ENCODE results near the gene RAD51B.

DNA sequence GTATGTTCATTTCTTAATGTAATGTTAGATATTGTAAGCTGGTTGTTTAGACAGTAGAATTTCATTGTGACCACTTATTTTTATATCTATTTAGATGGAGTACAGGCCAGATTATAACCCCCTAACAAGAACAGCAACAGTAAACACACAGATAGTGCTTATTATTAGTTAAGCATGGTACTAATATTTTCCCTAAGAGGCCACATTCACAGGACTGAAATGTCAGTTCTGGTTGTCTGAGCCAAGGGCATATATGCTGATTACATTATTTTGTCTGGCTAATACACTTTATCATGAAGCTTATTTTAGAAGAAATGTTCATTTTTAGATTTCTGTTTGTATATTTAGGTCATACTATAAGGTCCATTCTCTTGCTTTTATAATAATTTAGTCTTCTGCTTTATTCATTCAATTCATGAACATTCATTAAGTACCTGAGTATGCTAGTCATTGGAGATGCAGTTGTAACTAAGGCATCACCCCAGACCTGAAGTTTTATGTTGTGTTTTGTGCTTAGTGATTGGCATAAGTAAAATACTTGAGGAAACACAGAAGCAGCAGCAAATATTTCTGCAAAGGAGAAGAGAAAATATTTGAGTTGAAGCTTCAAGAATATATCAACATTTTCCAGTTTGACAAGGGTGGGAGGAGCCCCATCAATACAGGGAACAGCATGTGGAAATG is 413.7 kb downstream of the RAD51B start:
- TF ChIP-seq, protein P1, sequence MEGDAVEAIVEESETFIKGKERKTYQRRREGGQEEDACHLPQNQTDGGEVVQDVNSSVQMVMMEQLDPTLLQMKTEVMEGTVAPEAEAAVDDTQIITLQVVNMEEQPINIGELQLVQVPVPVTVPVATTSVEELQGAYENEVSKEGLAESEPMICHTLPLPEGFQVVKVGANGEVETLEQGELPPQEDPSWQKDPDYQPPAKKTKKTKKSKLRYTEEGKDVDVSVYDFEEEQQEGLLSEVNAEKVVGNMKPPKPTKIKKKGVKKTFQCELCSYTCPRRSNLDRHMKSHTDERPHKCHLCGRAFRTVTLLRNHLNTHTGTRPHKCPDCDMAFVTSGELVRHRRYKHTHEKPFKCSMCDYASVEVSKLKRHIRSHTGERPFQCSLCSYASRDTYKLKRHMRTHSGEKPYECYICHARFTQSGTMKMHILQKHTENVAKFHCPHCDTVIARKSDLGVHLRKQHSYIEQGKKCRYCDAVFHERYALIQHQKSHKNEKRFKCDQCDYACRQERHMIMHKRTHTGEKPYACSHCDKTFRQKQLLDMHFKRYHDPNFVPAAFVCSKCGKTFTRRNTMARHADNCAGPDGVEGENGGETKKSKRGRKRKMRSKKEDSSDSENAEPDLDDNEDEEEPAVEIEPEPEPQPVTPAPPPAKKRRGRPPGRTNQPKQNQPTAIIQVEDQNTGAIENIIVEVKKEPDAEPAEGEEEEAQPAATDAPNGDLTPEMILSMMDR (IDR thresholded peaks at IDR 0.05; ENCODE audit: insufficient read depth, low read length): no peak
- TF ChIP-seq SPI1 (IDR thresholded peaks at IDR 0.05; ENCODE audit: borderline replicate concordance, low read depth): no peak
- TF ChIP-seq POLR2AphosphoS5 (IDR thresholded peaks at IDR 0.05; ENCODE audit: low read depth): no peak
- TF ChIP-seq, protein P2, sequence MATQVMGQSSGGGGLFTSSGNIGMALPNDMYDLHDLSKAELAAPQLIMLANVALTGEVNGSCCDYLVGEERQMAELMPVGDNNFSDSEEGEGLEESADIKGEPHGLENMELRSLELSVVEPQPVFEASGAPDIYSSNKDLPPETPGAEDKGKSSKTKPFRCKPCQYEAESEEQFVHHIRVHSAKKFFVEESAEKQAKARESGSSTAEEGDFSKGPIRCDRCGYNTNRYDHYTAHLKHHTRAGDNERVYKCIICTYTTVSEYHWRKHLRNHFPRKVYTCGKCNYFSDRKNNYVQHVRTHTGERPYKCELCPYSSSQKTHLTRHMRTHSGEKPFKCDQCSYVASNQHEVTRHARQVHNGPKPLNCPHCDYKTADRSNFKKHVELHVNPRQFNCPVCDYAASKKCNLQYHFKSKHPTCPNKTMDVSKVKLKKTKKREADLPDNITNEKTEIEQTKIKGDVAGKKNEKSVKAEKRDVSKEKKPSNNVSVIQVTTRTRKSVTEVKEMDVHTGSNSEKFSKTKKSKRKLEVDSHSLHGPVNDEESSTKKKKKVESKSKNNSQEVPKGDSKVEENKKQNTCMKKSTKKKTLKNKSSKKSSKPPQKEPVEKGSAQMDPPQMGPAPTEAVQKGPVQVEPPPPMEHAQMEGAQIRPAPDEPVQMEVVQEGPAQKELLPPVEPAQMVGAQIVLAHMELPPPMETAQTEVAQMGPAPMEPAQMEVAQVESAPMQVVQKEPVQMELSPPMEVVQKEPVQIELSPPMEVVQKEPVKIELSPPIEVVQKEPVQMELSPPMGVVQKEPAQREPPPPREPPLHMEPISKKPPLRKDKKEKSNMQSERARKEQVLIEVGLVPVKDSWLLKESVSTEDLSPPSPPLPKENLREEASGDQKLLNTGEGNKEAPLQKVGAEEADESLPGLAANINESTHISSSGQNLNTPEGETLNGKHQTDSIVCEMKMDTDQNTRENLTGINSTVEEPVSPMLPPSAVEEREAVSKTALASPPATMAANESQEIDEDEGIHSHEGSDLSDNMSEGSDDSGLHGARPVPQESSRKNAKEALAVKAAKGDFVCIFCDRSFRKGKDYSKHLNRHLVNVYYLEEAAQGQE (IDR thresholded peaks at IDR 0.05; ENCODE audit: insufficient replicate concordance, low read depth): no peak
- no peak for TF ChIP-seq GABPA (IDR thresholded peaks at IDR 0.05; ENCODE audit: low read depth)

Data from HL-60 (cell line).